ENCODE results near the gene PDE4D. TPM values are rescaled to one million over a fixed set of nuclear protein-coding genes. Genes with fewer than 3 reads are reported as not detected.

The PDE4D gene
- total RNA-seq, 1 donor from 2014 or later: 13.2 TPM

DNA sequence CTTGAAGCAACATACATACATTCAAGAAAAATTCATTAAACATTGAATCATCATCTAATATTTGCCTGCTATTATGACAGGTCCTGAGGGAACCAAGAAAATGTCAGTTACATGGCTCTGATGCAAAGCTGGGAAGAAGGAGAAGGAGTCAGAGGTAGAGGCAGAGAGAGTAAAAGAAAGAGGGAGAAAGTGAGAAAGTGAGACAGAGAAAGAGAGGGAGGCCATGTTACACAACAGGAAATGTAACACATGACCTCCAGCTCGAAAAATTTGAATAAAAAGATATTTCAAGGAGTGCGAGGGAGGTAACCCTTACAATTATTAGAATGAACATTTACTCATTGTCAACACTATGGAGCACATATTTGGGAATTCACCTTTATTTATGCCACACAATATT lies 189.7 kb downstream of the PDE4D start:
- Mint-ChIP-seq H3K27me3 (ENCODE audit: unreplicated experiment) (peaks cover 2% of the 10 kb centered on the region), H3K9me3 (ENCODE audit: unreplicated experiment) (no peaks in the 10 kb centered on the region), H3K4me1 (ENCODE audit: low read depth, unreplicated experiment) (peaks cover 3% of the 10 kb centered on the region), H3K36me3 (ENCODE audit: unreplicated experiment) (no peaks in the 10 kb centered on the region), H3K4me3 (ENCODE audit: unreplicated experiment) (no peak overlapping the region), H3K27ac (ENCODE audit: unreplicated experiment) (no peak overlapping the region)
- TF ChIP-seq, protein P1, sequence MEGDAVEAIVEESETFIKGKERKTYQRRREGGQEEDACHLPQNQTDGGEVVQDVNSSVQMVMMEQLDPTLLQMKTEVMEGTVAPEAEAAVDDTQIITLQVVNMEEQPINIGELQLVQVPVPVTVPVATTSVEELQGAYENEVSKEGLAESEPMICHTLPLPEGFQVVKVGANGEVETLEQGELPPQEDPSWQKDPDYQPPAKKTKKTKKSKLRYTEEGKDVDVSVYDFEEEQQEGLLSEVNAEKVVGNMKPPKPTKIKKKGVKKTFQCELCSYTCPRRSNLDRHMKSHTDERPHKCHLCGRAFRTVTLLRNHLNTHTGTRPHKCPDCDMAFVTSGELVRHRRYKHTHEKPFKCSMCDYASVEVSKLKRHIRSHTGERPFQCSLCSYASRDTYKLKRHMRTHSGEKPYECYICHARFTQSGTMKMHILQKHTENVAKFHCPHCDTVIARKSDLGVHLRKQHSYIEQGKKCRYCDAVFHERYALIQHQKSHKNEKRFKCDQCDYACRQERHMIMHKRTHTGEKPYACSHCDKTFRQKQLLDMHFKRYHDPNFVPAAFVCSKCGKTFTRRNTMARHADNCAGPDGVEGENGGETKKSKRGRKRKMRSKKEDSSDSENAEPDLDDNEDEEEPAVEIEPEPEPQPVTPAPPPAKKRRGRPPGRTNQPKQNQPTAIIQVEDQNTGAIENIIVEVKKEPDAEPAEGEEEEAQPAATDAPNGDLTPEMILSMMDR (IDR thresholded peaks at IDR 0.05; ENCODE audit: partially characterized antibody, unreplicated experiment): no peak
- DNase-seq: no peak

DNA sequence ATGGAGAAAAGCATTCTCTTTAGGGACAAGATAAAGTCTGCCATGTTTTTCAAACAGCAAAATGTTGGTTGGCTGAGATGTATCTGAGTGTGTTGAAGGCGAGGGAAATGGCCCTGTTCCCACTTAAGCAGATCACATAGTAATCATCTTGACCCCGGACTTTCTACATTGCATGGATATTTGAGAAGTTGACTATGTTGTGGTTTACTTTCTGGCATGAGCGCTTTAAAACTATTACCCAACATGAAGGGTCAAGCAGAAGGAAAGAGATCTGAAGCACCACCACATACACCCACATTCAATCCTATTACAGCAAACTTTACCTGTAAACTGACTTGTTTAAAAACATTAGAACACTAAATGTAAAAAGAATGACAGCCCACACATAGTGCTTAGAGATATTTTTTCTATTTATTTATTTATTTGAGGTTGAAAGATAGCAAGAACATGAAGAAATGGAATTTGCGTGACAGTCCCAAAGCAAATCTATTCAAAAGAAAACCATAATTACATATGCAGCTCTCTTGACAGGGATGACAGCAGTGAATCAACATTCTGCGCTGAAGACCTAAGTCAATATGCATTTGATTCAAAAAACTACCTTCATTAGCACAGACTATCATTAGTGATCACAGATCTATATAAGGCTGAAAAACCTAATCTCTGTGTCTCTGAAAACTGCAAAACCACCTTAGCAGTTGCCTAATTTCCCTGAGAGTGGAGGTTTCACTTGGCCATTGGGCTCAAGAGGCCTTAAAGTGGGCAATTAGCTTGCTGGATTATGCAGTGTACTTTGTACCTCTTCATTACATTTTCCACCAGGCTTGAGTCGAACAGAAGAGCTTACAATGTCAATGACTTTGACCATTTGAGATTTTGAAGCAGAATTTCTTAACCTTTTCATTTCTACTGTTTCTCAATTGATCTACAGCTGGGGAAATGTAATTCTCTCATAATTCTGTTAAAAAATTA lies 195.0 kb downstream of the PDE4D start:
- Mint-ChIP-seq H3K36me3 (ENCODE audit: unreplicated experiment) (no peaks in the 10 kb centered on the region), H3K4me3 (ENCODE audit: unreplicated experiment) (no peak overlapping the region), H3K27ac (ENCODE audit: unreplicated experiment) (no peak overlapping the region), H3K9me3 (ENCODE audit: unreplicated experiment) (no peaks in the 10 kb centered on the region), H3K27me3 (ENCODE audit: unreplicated experiment) (peaks cover 2% of the 10 kb centered on the region), H3K4me1 (ENCODE audit: low read depth, unreplicated experiment) (peaks cover 7% of the 10 kb centered on the region)
- no peak for DNase-seq
- TF ChIP-seq, protein P1 (IDR thresholded peaks at IDR 0.05; ENCODE audit: partially characterized antibody, unreplicated experiment): no peak

DNA sequence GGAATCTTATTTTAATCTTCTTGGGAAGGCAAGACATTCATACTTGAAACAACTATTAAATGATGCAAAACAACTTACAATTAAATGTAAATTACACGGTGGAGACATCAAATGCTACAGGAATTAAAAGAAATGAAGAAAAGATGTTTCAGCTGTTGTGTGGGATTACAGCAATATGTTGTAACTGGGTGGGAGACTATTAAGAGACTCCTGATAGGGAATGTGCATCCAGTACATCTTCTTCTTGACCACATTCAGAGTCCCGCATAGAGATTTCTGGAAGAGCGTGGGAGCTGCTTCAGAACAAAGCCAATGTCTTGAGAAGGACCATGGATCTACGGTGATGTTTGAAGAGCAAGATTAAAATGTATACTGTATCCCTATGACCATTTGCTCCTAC lies 199.1 kb downstream of the PDE4D start:
- DNase-seq: no peak
- H3K9me3 Mint-ChIP-seq (ENCODE audit: unreplicated experiment): no peaks in the 10 kb centered on the region
- TF ChIP-seq, protein P1 (IDR thresholded peaks at IDR 0.05; ENCODE audit: partially characterized antibody, unreplicated experiment): no peak

DNA sequence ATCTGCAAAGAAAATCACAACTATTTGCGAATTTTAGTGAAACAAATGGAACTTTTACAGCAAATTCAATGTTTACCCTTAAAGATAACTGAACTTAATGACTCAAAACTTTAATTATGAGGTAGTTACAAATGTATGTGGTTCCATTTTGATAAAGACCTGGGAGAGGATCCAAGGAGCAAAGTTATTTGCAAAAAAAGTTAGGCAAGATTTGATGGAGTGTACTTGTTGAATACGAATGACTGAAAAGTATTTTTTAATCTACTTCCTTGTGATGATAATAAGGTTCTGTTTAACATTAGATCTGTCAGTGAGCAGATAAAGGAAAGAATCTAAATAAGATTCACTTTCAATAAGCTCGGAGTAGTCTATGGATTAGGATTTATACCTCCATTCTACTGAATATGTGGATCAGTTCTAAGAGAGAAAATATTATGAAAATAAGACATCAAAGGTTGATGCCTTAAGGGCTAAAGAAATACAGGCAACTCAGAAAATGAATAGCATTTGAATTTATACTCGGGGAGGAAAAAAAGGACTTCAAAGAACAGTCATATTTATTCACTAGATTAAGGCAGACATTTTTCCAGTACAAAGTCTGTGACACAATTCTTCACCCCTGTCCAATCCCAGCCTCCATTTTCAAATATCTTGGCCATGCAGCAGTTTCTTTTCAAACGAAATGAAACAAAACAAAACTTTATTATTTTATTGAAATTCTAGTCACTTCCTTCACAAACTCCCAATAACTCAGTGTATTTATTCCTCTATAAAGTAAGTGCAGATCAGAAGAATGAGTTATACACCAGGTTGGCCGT lies 199.8 kb downstream of the PDE4D start:
- no peaks in the 10 kb centered on the region for H3K27me3 Mint-ChIP-seq (ENCODE audit: unreplicated experiment)
- H3K9me3 Mint-ChIP-seq (ENCODE audit: unreplicated experiment): no peaks in the 10 kb centered on the region
- H3K27ac Mint-ChIP-seq (ENCODE audit: unreplicated experiment): no peak overlapping the region
- no peaks in the 10 kb centered on the region for H3K36me3 Mint-ChIP-seq (ENCODE audit: unreplicated experiment)
- H3K4me3 Mint-ChIP-seq (ENCODE audit: unreplicated experiment): no peak overlapping the region
- TF ChIP-seq, protein P1 (IDR thresholded peaks at IDR 0.05; ENCODE audit: partially characterized antibody, unreplicated experiment): no peak
- no peak for DNase-seq
- H3K4me1 Mint-ChIP-seq (ENCODE audit: low read depth, unreplicated experiment): peaks cover 4% of the 10 kb centered on the region

More for the DNA sequence above, 199.1 kb downstream of the PDE4D start:
- Mint-ChIP-seq H3K36me3 (ENCODE audit: unreplicated experiment) (no peaks in the 10 kb centered on the region), H3K27ac (ENCODE audit: unreplicated experiment) (no peak overlapping the region), H3K27me3 (ENCODE audit: unreplicated experiment) (no peaks in the 10 kb centered on the region), H3K4me1 (ENCODE audit: low read depth, unreplicated experiment) (peaks cover 5% of the 10 kb centered on the region), H3K4me3 (ENCODE audit: unreplicated experiment) (no peak overlapping the region)
